ENCODE results near the gene DCAF5. TPM values are rescaled to one million over a fixed set of nuclear protein-coding genes. Genes with fewer than 3 reads are reported as not detected.
A peak's percentile ranks its signal among the peaks of the same experiment; 100 is the strongest.
"Not testable (repeated sequence)": the region's sequence is repeated elsewhere in the genome, so short reads cannot be mapped to it uniquely, and the experiment has no call there.

Gene DCAF5
- total RNA-seq, 1 donor from 2014 or later: 21.2 TPM

DNA sequence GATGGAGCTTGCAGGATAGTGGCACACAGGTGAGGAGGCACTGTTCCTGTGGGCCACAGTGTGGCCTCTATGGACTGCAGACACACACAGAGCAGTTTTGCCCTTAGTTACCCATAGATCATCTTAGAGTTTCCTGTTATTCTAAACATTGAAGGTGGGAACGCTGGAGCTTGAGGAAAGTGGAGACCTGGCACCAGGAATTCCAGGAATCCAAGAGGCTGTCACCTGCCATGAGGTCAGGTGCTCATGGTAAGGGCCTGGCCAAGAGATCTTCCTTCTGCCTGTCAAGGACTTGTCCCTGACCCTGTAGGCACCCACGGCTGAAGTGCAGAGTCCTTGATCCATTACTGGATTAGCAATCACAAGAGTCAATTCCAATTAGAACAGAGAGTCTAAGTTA lies 108.6 kb downstream of the DCAF5 start:
- no peak for DNase-seq (ENCODE audit: low spot score)

DNA sequence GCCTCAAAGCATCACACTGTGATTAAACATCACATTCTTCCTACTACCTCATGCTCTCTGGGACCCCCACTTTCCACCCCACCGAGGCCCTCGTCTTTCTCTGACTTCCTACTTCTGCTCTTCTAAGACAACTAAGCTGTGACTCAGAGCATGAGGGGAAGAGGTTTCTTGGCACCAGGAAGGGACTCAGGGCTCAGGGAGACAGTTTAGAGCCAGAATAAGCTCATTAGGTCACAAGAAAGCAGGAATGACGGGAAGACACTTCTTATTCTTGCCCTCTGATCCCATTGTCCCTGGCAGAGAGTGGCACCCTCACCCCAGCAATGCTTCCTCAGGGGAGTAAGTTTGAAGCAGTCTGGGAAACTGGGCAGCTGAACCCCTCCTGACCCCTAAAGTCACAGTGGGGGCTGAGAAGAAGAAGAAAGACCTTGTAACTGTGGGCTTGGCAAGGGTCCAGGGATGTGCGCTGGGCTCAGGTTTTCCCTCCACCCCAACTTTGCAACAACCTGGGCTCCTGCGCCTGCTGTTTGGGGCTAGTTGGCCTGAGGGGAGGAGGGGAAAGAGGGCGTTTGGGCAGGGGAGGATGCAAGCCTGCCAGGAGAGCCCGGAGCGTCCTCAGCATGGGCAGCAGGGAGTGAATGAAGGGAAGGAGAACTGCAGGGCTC lies 109.2 kb downstream of the DCAF5 start:
- DNase-seq (ENCODE audit: low spot score): peak; percentile 81

DNA sequence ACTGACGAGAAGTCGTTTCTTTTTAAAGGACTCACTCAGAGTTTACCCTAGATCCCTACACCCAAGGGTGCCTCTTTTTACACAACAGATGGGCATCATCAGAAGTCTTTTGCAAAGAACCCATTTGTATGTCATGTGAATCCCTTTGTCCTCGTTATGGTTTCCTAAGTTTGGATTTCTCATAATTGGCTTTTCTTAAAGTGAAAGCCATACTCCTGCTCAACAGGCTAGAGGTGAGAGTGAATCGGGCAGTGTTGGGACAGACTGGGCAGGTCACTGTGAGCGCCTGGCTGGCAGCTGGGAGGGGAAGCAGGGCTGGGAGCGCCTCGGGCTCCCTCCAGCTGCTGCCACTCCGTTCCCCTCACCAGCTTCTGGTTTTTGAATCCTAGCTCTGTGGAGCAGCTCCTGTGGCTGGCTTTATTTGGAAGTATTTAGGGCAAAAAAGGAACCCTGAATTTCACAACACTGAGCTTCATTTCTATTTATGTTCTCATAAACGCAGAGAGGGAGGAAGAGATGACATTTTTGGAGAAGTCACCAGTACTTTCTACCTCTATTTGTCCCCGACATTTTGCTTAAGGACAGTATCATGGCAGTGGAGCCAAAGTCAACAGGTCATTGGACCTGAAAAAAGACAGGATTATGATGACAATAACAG lies 110.0 kb downstream of the DCAF5 start:
- DNase-seq (ENCODE audit: low spot score): peak; percentile 64

DNA sequence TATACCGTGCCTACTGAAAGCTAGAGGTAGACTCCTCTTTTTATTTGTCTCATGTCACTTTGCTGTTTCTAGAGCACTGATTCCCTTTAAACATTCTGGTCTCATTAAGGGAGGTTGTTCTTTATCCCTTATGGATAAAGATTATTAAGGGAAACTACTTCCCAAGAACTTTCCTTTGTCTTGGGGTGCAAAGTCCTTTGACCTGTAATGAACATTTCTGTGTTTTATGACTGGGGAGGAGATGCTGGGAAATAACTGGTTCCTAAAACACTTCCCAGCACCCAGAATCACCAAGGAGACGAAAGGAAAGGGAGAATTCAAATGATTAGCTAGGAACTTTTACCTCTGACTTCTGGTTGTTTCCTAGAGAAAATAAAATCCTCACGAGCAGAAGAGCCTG lies 110.6 kb downstream of the DCAF5 start:
- DNase-seq (ENCODE audit: low spot score): no peak

DNA sequence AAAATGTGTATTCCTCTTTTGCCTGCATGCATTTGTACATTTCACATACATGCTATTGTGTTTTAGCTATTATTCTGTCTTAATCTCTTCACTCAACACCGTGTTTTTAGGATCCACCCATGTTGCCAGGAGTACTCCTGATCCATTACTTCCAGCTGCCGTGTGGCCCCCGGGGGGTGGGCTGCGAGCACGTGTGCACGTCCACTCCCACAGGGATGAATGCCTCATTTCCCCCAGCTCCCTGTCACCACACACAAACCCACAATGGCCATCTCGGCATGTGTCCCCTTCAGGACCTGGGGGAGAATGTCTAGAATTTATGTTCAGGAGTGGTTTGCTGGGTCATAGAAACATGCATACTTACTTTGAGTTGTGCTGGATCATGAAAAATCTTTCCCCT lies 111.1 kb downstream of the DCAF5 start:
- no peak for DNase-seq (ENCODE audit: low spot score)

DNA sequence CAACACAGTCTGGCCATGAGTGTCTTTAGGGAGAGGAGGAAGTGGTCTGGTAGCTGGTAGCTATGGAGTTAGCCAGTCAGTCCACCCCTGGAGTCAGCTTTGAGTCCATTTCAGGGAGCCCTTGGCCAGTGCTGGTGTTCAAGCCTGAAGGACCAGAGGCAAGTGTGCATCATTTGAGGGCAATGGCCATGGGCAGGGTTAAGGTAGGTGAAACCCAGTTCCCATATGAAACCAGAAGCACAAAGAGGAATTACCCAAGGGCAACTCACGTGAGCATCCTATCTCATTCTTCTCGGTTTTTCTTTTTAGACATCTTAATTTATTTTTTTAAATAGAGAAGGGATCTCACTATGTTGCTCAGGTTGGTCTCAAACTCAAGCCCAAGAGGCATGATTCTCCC lies 112.6 kb downstream of the DCAF5 start:
- no peak for DNase-seq (ENCODE audit: low spot score)

DNA sequence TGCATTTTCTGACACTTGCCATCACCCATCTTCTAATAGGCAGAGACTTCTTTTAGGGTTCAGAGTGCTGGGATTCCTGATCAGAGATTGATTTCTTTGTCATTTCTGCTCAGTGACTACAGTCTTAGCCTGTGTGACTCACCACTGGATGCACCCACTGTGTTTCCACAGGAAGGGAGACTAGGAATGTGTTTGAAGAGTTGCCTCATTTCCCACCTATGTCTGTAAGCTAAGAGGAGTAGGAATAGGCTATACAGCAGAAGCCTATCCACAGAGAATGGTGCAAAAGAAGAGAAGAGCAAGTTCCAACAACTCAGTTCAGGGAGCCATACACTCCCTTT lies 113.7 kb downstream of the DCAF5 start:
- DNase-seq (ENCODE audit: low spot score): no peak

DNA sequence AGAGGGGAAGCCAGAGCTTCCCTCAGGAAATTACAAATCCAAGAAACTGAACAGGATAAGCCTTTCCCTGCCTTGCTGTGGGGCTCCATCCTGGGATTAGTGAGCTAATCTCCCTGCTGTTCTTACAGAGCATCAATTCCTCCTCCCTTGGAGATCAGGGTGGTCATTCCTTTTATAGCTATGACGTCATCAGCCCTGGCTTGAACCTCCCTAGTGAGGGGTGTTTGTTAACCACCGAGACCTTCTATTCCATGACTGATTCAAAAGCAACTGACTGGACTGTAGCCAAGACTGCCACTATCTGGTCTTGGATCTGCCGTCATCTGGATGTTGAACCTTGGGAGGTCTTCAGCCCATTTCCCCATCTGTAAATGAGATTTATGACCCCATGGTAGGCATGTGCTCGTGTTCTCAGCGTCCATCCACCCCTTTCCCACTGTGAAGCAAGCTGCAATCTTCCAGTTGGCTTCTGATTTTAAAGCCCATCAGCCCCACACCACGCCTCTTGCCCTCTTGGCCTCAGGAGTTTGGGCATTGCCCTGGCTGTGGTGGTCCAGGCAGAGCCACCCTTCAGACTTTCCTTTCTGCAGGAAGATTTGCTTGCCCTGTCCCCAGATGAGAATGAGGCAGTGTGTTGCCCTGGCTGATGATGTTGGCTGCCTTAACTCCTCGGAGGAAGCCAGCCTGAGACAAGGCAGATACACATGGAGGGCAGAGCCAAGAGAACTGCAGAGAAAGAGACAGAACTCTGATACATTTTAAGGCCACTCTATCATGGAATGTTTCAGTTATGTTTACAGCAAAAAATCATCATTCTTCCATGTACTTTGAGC lies 114.2 kb downstream of the DCAF5 start:
- peak; percentile 80 for DNase-seq (ENCODE audit: low spot score)

DNA sequence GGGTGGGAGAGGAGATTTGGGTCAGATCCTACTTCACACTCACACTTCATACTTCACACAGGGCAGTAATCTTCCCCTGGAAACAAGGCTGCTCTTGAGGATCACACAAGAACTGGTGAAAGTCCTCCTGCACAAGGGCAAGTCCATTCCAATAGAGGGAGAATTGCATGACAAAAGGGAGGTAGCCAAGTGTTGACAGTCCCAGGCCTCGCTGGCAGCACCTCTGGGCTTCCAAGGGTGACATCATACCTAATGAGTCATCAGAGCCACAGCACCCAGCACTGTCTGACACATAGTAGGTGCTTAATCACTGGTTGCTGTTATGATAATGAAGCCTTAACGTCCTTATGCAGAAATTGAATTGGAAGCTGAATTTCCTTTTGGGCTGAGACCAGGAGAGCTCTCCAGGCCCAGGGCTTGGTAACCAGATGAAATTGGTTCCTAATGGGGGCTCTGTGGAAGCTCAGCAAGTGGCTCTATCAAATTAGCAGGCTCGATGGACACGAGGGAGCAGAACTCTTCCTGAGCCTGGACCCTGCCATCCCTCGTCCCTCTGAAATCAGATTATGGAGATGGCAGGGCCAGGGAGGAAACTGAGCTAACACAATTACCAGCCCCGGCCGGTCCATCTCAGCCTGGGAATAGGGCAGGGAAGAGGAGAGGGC lies 115.0 kb downstream of the DCAF5 start:
- DNase-seq (ENCODE audit: low spot score): no peak

DNA sequence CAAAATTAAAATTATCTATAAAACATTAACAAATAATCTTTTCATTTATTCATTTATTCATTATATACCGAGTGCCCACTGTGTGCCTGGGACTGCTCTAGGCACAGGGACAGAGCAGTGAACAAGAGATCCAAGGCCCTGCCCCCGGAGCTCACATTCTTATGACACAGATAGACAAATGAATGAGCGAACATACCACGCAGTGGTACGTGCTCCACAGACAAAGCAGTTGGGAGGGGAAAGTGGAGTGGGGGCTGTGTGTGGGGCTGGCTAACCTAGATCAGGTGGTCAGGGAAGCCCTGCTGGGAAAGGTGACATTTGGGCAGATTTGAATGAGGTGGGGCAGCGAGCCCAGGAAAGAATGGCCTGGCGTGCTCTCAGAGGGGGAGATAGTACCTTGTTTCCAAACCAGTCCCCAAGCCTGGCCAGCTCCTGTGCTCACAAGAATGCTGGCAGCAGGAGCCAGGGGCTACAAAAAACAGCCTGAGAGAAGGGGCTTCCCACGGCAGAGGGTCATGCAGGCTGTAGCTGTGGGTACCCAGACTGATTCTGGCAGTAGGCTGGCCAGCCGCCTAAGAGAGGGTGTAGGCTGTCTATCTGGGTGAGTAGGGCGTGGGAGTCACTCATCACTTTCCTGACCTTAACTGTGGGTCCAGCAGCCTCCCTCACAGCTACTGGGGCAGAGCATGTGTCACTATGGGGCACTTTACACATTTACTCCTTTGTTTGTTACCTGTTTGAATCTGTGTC lies 116.0 kb downstream of the DCAF5 start:
- DNase-seq (ENCODE audit: low spot score): no peak

DNA sequence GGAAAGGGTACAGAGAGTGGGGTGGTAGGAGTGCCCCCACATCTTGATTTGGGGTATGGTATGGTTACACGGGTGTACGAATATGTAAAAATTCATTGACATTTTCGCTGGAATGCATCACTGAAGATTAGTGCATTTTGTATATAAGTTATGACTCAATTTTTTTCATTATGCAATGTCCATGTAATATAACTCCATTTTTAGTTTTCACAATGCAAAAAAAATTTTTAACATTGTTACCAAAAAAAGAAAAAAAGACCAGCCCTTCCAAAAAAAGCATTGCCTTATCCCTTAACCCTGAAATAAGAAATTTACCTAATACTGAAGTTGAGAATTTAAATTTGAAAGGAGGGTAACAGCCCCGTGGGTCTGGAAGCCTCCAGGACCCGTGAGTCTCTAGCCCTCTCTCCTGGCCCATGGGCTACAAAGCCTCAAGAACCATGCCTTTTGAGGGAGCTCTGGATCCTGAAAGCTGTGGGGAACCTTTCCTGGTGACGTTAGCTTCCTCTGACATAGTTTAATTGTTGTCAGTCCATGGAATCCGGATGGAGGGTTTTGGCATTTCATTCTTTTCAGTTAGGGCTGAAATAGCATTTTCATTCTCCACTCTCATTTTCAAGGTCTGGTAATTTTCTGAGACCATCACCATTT lies 118.2 kb downstream of the DCAF5 start:
- DNase-seq (ENCODE audit: low spot score): no peak

DNA sequence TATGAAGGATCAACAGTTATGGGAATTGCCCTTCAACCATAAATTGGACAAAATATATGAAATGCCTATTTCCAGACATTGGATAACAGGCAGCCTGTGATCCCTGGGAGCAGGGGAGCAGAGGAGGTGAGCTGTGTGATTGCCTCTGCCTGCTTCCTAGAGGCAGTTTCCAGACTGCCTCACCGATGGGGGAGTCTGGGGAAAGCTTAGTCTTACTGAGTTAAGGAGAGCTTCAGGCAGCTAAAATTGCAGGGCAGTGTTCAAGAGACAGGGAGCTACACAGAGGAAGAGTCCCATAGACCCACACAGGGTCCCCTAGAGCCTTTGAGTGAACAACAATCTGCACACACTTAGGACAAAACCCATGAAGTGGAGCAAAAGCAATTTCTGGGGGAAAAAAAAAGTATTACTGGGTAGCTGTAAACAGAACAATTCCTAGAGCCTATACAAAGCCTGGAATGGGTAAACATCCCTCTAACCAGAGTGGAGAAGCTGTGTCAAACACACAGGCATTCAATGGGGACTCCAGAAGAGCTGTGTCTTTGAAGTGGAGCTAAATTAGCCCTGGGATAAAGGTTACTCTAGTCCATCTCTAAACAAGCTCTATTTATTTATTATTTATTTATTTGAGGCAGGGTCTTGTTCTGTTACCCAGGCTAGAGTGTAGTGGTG lies 125.5 kb downstream of the DCAF5 start:
- DNase-seq (ENCODE audit: low spot score): no peak

DNA sequence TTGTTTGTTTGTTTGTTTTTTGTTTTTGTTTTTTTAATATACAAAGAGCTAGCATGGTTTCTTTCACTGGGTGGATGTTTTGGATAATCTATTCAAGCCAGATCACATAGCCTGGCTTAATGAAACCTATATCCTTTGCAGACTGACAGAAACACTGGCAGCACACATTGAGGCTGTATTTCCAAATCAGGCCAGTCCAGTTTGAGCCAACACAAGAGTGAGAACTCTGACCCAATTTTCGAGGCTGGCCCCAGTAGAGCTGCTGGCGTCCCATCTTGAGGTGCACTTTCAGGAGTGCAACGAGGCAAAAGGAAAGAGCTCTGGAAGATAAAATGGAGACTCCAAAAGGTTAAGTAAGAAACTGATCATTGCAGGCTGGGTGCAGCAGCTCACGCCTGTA lies 129.9 kb downstream of the DCAF5 start:
- DNase-seq (ENCODE audit: low spot score): no peak

DNA sequence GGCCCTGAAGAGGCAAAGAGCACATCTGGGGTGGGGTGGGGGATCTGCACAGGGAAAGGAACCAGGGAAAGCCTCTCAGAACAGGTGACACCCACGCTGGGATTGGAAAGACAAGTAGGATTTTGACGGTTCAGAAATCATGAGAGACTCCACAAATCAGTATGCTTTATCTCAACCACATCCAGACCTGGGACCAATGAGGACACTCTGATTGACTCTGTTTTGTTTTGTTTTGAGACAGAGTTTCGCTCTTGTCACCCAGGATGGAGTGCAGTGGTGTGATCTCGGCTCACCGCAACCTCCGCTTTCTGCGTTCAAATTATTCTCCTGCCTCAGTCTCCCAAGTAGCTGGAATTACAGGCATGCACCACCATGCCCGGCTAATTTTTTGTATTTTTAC lies 130.8 kb downstream of the DCAF5 start:
- DNase-seq (ENCODE audit: low spot score): not testable (repeated sequence)

DNA sequence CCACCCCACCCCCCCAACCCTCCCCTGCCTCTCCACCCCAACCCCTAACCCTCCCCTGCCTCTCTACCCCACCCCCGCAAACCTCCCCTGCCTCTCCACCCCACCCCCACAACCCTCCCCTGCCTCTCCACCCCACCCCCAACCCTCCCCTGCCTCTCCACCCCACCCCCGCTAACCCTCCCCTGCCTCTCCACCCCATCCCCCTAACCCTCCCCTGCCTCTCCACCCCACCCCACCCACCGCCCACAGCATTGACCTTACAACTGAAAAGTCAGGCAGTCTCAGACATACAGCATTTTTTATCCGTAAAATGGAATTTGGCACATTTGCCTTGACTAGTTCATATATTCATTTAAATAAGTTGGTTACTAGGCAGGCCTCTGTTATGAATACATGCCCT lies 135.2 kb downstream of the DCAF5 start:
- no peak for DNase-seq (ENCODE audit: low spot score)

DNA sequence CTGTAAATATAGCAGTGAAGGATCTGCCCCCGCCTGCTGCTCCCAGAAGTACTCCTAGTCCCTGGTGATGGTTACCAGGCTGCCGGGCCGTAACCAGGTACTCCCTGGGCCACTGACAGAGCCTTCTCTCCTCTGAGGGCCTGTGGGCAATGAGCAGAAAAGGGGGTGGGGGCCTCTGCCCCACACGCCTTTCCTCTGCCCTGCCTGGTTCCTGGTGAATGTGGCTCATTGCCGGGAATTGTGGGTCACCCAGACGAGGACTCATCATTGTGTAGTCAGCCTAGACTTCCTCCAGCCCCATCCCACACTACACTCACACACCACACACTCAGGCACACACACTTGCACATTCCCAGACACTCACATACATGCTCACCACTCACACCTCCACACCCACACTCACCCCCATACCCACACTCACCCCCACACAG lies 138.1 kb downstream of the DCAF5 start:
- DNase-seq (ENCODE audit: low spot score): no peak

DNA sequence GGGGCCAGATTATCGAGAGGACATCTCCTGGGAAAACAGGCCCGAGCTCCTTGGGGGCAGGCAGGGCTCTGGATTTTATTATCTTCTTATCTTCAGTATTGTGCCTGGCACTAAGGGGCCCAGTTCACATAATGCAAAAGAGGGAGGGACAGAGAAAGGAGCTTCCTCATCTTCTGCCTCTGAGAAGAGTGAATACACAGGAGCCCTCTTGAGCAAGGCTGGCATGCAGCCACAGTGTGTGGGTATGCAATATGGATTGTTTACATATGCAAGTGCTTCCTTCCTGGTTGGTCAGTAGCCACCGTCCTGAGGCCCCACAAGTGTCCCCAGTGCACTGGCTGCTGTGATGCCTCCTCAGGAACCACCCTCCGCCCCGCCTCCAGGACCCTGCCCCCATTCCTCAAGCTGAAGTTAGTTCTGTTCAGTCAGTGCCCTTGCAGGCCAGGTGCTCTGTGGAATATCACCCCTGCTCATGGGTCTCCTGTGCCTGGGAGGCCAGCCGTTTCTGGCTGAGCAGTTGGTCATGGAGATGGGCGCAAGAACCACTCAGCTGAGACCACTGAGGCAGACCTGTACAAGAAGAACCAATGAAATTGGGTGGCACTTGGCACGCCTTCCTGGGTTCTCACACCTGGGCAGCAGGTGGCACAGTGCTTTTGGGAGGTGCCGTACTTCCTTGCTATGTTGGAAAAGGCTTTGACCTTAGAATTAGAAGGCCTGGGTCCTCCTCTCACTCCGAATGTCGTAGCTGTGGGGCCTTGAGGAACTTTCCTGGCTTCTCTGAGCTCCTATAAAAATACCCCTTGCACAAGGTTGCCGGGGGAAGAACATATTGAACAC lies 138.8 kb downstream of the DCAF5 start:
- peak; percentile 50 for DNase-seq (ENCODE audit: low spot score)

DNA sequence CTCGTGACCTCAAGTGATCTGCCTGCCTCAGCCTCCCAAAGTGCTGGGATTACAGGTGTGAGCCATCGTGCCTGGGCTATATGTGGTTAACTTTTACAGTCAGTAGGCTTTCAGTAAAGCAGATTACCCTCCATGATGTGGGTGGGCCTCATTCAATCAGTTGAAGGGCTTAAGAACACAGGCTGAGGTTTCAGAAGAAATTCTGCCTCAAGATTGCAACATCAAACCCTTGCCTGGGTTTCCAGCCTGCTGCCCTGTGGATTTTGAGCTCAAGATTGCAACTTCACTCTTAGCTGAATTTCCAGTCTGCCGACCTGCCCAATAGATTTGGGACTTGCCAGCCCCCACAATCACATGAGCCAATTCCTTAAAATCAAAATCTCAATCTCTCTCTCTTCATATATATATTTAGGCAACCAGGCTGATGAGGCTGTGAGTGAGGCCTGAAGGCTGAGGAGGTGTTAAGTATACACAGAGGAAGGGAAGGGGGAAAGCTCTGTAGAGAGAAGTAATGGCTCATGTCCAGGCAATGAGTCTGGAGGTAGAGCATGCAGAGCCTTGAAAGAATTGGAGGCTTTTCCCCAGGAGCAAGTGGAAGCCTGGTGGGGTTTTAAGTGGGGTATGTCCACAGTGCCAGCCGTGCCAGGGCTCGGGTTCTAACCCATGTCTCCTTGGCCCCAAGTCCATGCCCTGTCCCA lies 140.5 kb downstream of the DCAF5 start:
- DNase-seq (ENCODE audit: low spot score): no peak

DNA sequence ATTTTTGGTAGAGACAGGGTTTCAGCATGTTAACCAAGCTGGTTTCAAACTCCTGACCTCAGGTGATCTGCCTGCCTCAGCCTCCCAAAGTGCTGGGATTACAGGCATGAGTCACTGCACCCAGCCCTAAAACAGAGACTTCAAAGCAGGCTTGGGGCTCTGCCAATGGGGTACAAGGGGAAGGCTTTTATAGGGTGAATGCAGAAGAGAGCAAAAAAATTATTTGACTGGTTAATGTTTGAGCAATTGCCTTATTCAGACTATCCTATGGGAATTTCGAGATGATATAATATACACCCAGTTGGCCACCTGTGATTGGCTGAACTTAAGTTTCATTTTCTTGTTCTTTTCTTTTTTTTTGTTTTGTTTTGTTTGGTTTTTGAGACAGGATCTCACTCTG lies 142.3 kb downstream of the DCAF5 start:
- peak; percentile 8 for DNase-seq (ENCODE audit: low spot score)

All from umbilical cord (tissue), 2 donors.